Heart left ventricle (tissue), 13 donors: ENCODE data around the gene CABLES2.

Experiments used
- CTCF ChIP-seq, 12 donors: fragments of 200-600 bp; sonication (generic) in 4 of 12; IDR thresholded peaks; one replicate each; pipeline versions ENCODE4 v1.5.0 to v1.8.0; 2018 to 2022; ENCODE audit warnings: antibody characterized with exemption in 12 of 12, mild to moderate bottlenecking in 5 of 12
- POLR2A ChIP-seq, 2 donors: fragments of 450-650 bp; IDR thresholded peaks; one replicate each; pipeline ENCODE4 v1.6.1; 2017; ENCODE audit warnings: antibody characterized with exemption in 2 of 2, mild to moderate bottlenecking in 2 of 2, moderate library complexity in 2 of 2
- donor health status: ischemic (EF 13 %, LVEDD 7.1; RV severe dilation, severe dysfunction).
- donor health status: DM: no; HTN: yes; CAD: no.
- donor health status: DM: no; HTN: no; CAD: no.
- donor health status: ischemic (EF 25% LVEDD 6.9; RV normal size, moderate dysfunction).
- donor health status: ischemic (EF 25% LVEDD 5.7; RV mildly dilated, moderate dysfunction).
- donor health status: ischemic (EF 35%, LVEDD 5.7; RV mildly dilated, moderate dysfunction).
- donor health status: nonischemic (EF 11% LVEDD 7.7; RV severe dilation, severe dysfunction).
- donor health status: DM: yes; HTN: yes; CAD: no.
- donor health status: PGD.
- donor health status: ischemic (EF 29% LVEDD 5.4; RV normal size, mild dysfunction).
- donor health status: nonischemic (EF 23%, LVEDD 6.1; RV moderate dilation, normal function).

GRCh38 chr20:62367136-62367632 lies 39.9 kb downstream of the CABLES2 start, which contains the start of gene LAMA5:
- TF ChIP-seq CTCF (IDR thresholded peaks at IDR 0.05): no peak
- TF ChIP-seq POLR2A (IDR thresholded peaks at IDR 0.05): peak; percentile 52 to 54
